Measurements from ENCODE around the gene FAM170B. TPM values are rescaled to one million over a fixed set of nuclear protein-coding genes. Genes with fewer than 3 reads are reported as not detected.

FAM170B gene
- total RNA-seq, 1 experiment from 2014 or later, result not detected

DNA sequence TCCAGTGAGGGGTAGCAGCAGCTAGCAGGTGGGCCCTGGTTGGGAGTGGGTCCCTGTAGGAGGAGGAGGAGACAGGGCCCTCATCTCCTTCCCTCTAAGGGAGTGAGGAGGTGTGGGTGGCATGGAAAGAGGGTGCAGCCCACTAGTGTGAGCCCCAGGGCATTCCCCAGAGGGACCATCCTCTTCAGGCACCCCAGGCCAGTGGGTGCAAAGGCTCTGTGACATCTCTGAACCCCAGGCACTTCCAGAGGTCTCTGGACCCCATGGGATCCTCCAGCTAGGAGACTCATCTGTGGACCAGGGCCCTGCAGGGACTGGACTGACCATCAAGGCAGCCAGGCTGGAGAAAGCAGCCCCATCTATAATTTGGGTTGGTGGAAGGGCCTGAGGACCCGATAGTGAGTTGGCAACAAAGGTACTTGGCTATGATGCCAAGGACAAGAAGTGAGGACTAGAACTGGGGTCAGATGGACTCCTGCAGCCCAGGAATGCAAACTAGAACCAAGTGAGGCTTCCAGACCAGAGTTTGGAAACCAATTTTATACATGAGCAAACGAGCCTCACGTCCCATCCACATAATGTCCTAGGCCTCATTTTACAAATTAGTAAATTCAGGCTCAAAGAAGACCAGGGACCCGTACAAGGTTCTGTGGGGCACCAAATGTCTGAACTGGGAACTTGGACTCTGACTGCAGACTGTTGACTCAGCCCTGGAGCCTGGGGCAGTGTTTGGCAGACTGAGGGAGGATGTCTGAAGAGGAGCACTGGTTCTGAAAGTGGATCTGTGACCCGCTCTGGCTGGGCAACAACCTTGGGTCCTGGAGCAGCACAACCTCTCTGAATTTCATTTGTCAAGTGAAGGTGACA lies 17.1 kb downstream of the FAM170B start:
- POLR2A ChIA-PET (ENCODE audit: unreplicated experiment), result no interaction called here
- TF ChIP-seq EZH2phosphoT487 (IDR thresholded peaks at IDR 0.05; ENCODE audit: borderline replicate concordance, low read length), result no peak
- TF ChIP-seq, protein P1, sequence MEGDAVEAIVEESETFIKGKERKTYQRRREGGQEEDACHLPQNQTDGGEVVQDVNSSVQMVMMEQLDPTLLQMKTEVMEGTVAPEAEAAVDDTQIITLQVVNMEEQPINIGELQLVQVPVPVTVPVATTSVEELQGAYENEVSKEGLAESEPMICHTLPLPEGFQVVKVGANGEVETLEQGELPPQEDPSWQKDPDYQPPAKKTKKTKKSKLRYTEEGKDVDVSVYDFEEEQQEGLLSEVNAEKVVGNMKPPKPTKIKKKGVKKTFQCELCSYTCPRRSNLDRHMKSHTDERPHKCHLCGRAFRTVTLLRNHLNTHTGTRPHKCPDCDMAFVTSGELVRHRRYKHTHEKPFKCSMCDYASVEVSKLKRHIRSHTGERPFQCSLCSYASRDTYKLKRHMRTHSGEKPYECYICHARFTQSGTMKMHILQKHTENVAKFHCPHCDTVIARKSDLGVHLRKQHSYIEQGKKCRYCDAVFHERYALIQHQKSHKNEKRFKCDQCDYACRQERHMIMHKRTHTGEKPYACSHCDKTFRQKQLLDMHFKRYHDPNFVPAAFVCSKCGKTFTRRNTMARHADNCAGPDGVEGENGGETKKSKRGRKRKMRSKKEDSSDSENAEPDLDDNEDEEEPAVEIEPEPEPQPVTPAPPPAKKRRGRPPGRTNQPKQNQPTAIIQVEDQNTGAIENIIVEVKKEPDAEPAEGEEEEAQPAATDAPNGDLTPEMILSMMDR (conservative IDR thresholded peaks at IDR 0.05; ENCODE audit: low read depth, low read length), result no peak

DNA sequence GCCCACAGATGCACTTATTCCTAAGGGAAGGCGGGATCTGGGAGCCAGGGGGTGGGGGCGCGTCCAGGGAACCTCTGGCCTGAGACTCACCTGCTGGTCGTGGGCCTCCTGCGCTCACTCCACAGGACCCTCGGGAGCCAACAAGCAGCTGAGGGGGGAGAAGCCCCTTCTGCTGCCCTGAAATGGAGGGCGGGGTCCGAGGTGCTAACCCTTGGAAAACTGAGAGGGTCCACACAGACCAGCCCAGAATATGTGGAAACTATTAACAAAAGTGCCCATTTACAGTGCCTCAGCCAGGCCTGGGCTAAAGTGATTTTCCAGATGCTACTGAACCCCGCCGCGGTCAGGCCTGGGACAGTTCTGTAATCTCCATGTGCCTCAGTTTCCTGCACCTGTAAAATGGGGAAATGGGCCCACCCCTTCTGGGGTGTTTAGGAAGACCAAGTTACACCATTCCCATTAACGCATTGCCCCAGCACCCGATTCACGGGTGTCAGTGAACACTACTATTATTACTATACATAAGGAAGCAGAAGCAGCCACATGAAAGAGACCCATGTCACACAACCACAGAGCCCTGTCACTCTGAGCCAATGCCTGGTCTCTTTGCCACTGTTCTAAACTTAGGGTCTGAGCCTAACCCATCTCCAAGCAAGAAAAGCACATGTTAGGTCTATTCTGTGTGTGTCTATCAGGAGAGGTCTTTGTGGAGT lies 17.9 kb downstream of the FAM170B start:
- H3K4me2 ChIP-seq (ENCODE audit: low read length), result no peak overlapping the region
- H3K4me1 ChIP-seq (ENCODE audit: insufficient read depth, low read length), result no peaks in the 10 kb centered on the region
- H3K9me2 ChIP-seq (replicated peaks; ENCODE audit: low read length), result no peaks in the 10 kb centered on the region
- H3K9me3 ChIP-seq (ENCODE audit: low read length), result no peaks in the 10 kb centered on the region
- no peaks in the 10 kb centered on the region for H3F3A ChIP-seq (ENCODE audit: low read length, unreplicated experiment)
- POLR2A ChIA-PET (ENCODE audit: unreplicated experiment), result no interaction called here
- intact Hi-C loops (cut with micrococcal nuclease), result no loop called here
- no peak overlapping the region for H3K4me3 ChIP-seq (ENCODE audit: low read length)
- no peaks in the 10 kb centered on the region for H3K79me2 ChIP-seq (ENCODE audit: low read length)
- BruUV-seq (replicated peaks), result no TSS peak
- H2AFZ ChIP-seq (ENCODE audit: low read length), result no peak overlapping the region
- H3K27me3 ChIP-seq (ENCODE audit: low read length), result peaks cover 93% of the 10 kb centered on the region
- ATAC-seq (no peak), DNase-seq (no peak)
- H4K20me1 ChIP-seq (ENCODE audit: low read length), result no peaks in the 10 kb centered on the region
- CTCF ChIA-PET, result no interaction called here
- H3K27ac ChIP-seq (ENCODE audit: low read length), result no peak overlapping the region
- H3K36me3 ChIP-seq (ENCODE audit: low read depth, low read length), result no peaks in the 10 kb centered on the region
- TF ChIP-seq, protein P1 (conservative IDR thresholded peaks at IDR 0.05; ENCODE audit: low read depth, low read length), result no peak
- TF ChIP-seq EZH2 (IDR thresholded peaks at IDR 0.05; ENCODE audit: low read length, unreplicated experiment), result no peak
- no peak for TF ChIP-seq EZH2phosphoT487 (IDR thresholded peaks at IDR 0.05; ENCODE audit: borderline replicate concordance, low read length)
- H3K9ac ChIP-seq (ENCODE audit: low read length), result no peak overlapping the region

More for the DNA sequence above, 17.1 kb downstream of the FAM170B start:
- Histone ChIP-seq H3F3A (ENCODE audit: low read length, unreplicated experiment) (no peaks in the 10 kb centered on the region), H3K36me3 (ENCODE audit: low read depth, low read length) (no peaks in the 10 kb centered on the region), H3K4me1 (ENCODE audit: insufficient read depth, low read length) (no peaks in the 10 kb centered on the region), H3K9me2 (replicated peaks; ENCODE audit: low read length) (no peaks in the 10 kb centered on the region), H3K79me2 (ENCODE audit: low read length) (no peaks in the 10 kb centered on the region), H3K4me2 (ENCODE audit: low read length) (no peak overlapping the region), H3K9me3 (ENCODE audit: low read length) (no peaks in the 10 kb centered on the region), H3K27me3 (ENCODE audit: low read length) (peaks cover 90% of the 10 kb centered on the region), H3K9ac (ENCODE audit: low read length) (no peak overlapping the region), H3K27ac (ENCODE audit: low read length) (no peak overlapping the region), H3K4me3 (ENCODE audit: low read length) (no peak overlapping the region), H2AFZ (ENCODE audit: low read length) (no peak overlapping the region), H4K20me1 (ENCODE audit: low read length) (no peaks in the 10 kb centered on the region)
- ATAC-seq, result no peak
- BruUV-seq (replicated peaks), result no TSS peak
- CTCF ChIA-PET, result no interaction called here
- intact Hi-C loops (cut with micrococcal nuclease), result no loop called here
- DNase-seq, result no peak

Measured in PC-3 (cell line).